ENCODE data around the gene CDK5R2. TPM values are rescaled to one million over a fixed set of nuclear protein-coding genes. Genes with fewer than 3 reads are reported as not detected.

CDK5R2 gene
- total RNA-seq, 1 donor from 2014 or later: 5.1 TPM

GRCh38 chr2:219010873-219011272 is 51.4 kb downstream of the CDK5R2 start:
- no peak for TF ChIP-seq CTCF (IDR thresholded peaks at IDR 0.05; ENCODE audit: unreplicated experiment)
- H3K27me3 Mint-ChIP-seq: peaks cover 36% of the 10 kb centered on the region

More at GRCh38 chr2:219010873-219011272, 51.4 kb downstream of the CDK5R2 start:
- Mint-ChIP-seq H3K27ac (no peak overlapping the region), H3K4me3 (ENCODE audit: low read depth) (no peak overlapping the region), H3K36me3 (ENCODE audit: insufficient read depth) (no peaks in the 10 kb centered on the region), H3K4me1 (ENCODE audit: low read depth) (peaks cover 1% of the 10 kb centered on the region), H3K9me3 (ENCODE audit: low read depth) (no peaks in the 10 kb centered on the region)
- DNase-seq (ENCODE audit: low spot score, unreplicated experiment): no peak

Small RNAs within 50 kb of the gene (microRNA-seq; reads per million reads assigned to microRNA genes)
- 101,919 reads per million, percentile 100 among the genes with 10 or more reads in this experiment for gene MIR375 (ENCODE audit: borderline number of aligned reads, unreplicated experiment)

Other genes starting within 250 kb of the CDK5R2 start
- 92.1 and 93.4 TPM in 2 replicates for gene TTLL4, start 248.8 kb upstream of the CDK5R2 start, total RNA-seq
- gene CYP27A1, start 177.5 kb upstream of the CDK5R2 start, total RNA-seq: 15.1 and 16.4 TPM in 2 replicates
- gene PRKAG3, start 127.9 kb upstream of the CDK5R2 start, total RNA-seq: not detected in 2 replicates
- 0.72 and 1.5 TPM in 2 replicates for gene WNT6, start 99.9 kb upstream of the CDK5R2 start, total RNA-seq
- gene WNT10A, start 78.8 kb upstream of the CDK5R2 start, total RNA-seq: not detected in 2 replicates
- gene FEV, start 25.5 kb downstream of the CDK5R2 start, total RNA-seq: 13.5 and 15.6 TPM in 2 replicates
- 24.4 and 30.1 TPM in 2 replicates for gene CRYBA2, start 33.8 kb downstream of the CDK5R2 start, total RNA-seq
- 0.65 and 0.67 TPM in 2 replicates for gene CFAP65, start 81.8 kb downstream of the CDK5R2 start, total RNA-seq
- gene IHH, start 101.3 kb downstream of the CDK5R2 start, total RNA-seq: 17.3 and 24.1 TPM in 2 replicates
- 15.4 and 17.7 TPM in 2 replicates for gene NHEJ1, start 201.1 kb downstream of the CDK5R2 start, total RNA-seq
- gene SLC23A3, start 210.4 kb downstream of the CDK5R2 start, total RNA-seq: 1.7 and 2.8 TPM in 2 replicates
- gene CNPPD1, start 217.3 kb downstream of the CDK5R2 start, total RNA-seq: 38.9 and 40.8 TPM in 2 replicates
- gene RETREG2, start 218.6 kb downstream of the CDK5R2 start, total RNA-seq: 77.0 and 77.4 TPM in 2 replicates
- 29.3 and 29.6 TPM in 2 replicates for gene ZFAND2B, start 247.1 kb downstream of the CDK5R2 start, total RNA-seq